ENCODE measurements around the gene EZR.

DNA sequence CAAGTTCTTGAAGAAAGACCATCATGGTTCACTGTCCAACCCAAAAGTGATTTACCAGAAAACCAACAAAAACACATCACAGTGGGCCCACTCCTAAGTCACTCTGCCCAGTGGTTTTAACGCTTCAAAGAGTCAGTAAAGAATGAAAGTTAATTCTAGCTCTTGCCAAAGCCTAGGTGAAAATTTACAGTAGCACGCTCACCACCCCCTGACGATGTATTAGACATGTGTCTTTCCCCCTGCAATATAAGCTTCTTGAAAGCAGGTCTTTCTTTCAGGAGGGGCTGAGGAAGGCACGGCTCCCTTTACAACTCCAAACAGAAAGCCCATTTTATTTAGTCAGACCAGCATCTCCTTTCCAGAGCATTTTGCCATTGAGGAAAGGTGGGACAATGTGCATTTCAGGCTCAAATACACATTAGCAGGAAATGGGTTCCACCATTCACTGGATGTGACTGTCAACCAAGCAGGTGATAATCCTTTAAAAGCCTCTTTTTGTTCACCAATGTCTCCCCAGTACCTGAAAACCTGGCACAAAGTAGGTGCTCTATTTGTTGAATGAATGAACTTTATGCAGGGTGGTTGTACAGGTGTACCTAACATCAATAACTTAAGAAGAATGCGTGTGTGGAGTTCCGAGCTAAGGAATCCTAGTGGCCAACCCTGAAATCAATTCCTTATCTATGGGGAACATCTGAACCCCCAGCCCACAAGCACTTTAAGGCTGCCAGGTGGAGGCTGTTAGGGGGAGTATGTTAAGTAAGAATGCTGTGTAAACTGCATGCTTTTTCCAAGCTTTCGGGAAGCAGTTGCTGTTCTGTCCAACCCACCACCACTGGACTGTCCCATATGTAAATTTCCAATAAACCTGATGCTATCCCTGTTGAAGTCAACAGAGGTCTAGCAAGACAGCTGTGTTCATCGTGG is 11.4 kb downstream of the EZR start:
- TF ChIP-seq POLR2AphosphoS5 (IDR thresholded peaks at IDR 0.05; ENCODE audit: low read depth, low read length), result no peak
- no peak for TF ChIP-seq REST (IDR thresholded peaks at IDR 0.05; ENCODE audit: insufficient read depth in 1 of 2, low read depth in 2 of 2, low read length in 2 of 2)
- no peak for TF ChIP-seq SIN3A (IDR thresholded peaks at IDR 0.05; ENCODE audit: borderline replicate concordance, insufficient read depth, low read length)
- TF ChIP-seq TAF1 (IDR thresholded peaks at IDR 0.05; ENCODE audit: borderline replicate concordance, insufficient read depth, low read length), result no peak
